Putamen (tissue), 1 donor: Measurements from ENCODE around the gene TRMT1.
A peak's percentile ranks its signal among the peaks of the same experiment; 100 is the strongest.

Experiments
- DNase-seq: peaks from one replicate; pipeline ENCODE4 v3.0.0-alpha.2; 2016; ENCODE audit warnings: low spot score

TRMT1 gene

DNA sequence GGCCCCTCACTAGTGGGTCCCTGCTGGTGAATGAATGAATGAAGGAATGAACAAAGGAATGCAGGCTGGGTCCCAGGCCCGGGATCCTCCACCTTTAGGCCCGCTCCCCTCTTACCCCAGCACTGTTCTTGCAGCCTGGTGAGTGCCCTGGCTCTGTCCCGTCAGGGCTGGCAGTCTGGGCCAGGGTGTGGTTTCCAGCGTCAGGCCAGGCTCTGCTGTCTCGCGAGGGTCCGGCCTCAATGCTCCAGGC, 14.2 kb downstream of the TRMT1 start:
- no peak for DNase-seq

DNA sequence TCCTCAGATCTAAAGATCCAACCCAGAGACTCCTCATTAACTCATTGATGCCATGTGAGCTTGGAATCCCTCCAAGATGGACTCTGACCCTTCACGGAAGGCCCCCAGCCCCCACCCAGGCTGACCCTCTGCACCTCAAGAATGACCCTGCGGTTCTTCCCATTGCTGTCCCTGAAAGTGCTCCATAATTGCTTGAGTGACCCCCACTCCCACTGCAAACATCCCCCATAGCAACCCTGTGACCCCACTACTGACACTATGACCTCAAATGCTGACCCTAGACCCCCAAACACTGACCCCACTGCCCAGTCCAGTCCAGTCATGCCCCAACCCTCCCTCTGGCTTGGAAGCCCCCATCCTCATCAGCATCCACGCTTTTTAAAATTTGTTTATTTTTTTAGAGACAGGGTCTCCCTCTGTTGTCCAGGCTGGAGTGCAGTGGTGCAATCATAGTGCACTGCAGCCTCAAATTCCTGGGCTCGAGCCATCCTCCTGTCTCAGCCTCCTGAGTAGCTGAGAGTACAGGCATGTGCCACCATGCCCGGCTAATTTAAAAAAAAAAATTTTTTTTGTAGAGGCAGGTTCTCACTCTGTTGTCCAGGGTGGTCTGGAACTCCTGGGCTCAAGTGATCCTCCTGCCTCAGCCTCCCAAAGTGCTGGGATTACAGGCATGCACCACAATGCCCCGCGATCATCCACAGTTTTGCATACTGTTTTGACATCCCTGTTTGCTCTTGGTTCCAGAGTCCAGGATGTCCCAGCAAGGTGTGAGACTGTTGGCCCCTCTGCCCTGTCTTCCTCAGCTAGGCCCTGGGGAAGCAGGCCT, 14.7 kb downstream of the TRMT1 start:
- no peak for DNase-seq

DNA sequence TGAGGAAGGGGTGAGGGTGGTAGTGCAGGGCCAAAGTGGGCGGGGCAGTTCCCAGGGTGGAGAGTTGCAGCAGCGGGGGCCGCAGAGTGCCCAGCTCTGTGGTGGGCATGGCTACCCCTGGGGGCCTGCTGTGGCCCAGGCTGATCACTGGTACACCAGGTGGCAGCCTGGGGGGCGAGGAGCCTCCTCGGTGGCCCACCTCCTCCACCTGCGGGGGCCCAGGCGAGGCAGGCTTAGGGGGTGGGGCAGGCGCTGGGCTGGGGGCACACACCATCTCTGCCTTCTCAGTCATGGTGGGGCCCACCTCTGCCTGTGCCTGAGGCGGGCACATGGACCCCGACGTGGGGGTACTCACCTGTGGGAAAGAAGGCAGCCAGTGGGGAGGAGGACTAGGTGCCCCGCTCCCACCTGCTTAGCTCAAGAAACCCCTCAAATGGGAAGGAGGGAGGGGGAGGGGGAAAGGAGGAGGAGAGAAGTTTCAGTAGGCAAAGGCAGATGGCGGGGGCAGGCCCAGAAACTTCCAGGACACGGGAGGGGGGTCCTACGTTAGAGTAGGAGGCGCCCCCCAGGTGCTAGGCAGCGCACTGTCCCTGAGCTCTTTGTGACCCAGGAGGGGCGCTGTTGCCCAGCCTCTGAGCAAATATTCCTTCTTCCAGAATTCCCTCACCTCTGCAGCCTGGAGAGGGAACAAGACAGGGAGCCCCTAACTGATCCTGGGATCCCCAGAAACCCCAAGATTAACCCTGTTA, 15.5 kb downstream of the TRMT1 start:
- no peak for DNase-seq

DNA sequence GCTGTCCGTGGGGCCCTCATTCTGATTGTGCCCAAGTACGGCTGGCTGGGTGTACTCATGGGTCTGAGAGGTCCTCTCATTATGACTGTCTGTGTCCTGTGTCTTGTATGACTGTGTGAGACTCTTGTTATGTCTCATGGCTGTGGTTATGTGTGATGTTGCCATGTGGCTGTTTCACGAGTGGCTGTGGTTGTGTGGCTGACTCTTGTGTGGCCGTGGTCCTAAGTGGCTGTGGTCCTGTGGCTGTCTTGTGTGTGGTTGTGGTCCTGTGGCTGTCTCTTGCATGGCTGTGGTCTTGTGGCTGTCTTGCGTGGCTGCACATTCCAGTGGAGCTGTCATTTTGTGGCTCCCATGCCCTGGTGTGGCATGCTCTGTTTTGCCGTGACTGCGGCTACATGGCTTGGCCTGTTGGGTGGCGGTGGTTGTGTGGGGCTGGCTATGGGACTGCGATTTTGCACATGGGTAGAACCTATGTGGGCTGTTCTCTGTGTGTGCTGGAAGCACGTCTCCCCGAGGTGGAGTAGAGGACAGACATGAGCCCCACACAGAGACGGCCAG, 16.4 kb downstream of the TRMT1 start:
- no peak for DNase-seq

DNA sequence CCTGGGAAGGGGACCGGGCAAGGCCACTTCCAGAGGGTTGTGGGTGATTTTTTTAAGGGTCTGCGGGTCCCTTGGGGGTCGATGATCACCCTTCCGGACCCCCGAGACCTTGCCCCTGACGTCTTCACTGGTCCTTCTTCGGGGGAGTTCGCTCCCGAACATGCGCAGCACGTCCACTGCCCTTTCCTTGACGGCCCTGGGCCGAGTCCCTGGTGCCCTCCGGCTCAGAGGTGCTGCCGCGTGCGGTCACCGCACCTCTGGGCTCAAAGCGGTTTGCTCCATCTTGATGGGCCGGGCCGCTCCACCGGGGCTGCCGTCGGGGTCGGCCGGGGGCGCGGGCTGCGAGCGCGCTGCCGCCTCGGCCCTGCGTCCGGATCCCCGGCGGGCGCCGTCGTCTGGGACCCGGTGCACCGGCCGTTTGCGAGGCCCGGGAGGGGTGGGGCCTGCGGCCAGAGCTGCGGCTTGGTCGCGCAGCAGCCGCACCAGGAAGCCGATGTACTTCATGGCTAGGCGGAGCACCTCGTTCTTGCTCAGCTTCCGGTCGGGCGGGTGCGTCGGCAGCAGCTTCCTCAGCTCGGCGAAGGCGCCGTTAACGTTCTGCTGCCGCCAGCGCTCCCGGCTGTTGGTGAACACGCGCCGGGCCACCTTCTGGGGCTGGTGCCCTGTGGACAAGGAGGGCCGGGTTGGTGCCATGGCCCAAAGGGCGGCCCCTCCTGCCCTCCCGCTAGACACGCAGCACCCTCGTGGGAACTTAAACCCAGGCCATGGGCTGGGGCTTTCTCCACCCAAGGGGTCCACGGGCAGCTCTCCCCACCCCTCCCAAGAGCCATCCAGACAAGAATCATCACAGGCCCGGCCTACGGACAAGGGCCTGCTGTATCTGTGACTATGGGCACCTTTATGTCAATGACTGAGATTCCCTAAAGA, 17.2 kb downstream of the TRMT1 start:
- no peak for DNase-seq

DNA sequence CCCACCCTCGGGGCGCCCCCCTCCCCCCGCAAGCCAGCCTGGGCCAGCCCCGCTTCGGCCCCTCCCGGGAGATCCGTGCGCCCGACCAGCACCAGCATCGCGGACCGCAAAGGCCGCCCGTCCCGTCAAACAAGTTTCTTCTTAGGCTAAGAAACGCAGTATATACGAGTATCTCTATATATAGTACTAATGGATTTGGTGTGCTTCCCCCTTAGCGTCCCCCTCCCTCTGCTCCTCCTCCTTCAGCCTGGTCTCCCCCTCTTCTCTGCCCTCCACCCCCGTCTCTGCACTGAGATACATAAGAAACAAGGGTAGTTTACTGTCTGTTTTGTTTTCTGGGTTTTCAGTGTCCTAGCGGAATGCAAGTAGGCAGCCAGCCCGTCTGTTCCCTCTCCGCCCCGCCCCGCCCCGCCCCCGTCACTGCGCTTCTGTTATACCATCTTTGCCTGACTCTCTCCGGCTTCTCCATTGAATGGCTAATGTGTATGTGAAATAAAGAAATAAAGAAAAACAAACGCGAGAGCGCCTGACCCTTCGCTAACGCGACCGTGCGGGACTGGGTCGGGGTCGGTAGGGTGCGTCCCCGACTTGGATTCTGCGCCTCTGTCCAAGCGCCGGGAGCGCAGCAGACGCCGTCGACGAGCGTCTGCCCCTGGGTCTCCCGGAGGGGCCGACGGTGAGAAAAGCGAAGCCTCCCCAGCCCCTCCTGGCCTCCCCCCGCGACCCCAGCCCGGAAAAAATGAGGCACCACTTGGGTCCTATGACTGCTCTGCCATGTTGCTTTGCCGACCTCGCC, 18.1 kb downstream of the TRMT1 start:
- DNase-seq: no peak

DNA sequence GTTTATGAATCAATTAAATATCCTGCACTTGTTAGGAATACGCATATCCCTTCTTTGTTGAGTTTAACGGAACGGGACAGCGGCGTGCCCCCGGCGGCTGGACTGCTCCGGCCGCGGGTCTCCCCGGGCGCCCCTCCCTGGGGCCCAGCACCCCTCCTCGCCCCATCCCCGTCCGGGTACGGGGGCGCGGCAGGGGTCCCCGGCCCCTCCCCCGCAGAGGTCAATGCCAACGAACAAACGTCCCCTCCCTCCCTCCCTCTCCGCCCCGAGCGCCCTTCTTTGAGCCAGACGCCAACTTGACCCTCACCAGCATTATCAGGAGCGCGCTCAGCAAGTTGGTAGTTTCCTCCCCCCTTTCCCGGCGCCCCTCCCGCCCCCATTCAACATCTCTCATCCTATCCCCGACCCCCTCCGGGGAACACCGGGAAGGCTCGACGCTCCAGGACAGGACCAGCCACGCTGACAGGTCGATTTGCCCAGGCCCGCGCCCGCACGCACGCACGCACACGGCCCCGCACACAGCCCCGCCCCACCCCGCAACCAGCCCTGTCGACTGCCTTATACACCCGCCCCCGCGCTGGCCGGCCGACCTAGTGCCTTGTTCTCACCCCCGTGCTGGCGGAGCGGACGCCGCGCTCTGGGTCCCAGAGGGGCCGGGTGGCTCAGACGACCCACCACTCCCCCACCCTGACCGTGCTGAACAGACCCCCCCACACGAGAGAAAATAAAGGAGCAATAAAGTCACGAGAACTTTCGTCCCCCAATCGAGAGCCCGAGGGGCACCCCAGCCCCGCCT, 18.9 kb downstream of the TRMT1 start:
- DNase-seq: no peak

DNA sequence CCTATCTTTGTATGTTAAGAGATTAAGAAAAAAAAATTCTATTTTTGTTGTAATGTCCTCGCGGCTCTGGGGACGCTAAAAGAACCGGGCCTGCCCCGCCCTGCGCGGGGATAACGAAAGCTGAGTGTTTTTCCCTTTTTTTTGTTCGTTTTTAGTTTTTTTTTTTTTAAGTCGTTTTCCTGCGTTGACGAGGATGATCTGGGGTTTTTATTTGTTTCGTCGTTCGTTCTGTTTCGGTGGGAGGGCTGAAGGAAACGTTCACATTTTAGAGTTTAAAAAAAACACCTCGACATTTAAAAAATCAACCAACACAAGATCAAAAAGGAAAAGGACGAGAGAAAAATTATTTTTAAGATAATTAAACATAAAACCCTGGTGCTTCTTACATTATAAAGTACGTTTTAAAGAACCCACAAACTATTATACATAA, 19.5 kb downstream of the TRMT1 start:
- no peak for DNase-seq

DNA sequence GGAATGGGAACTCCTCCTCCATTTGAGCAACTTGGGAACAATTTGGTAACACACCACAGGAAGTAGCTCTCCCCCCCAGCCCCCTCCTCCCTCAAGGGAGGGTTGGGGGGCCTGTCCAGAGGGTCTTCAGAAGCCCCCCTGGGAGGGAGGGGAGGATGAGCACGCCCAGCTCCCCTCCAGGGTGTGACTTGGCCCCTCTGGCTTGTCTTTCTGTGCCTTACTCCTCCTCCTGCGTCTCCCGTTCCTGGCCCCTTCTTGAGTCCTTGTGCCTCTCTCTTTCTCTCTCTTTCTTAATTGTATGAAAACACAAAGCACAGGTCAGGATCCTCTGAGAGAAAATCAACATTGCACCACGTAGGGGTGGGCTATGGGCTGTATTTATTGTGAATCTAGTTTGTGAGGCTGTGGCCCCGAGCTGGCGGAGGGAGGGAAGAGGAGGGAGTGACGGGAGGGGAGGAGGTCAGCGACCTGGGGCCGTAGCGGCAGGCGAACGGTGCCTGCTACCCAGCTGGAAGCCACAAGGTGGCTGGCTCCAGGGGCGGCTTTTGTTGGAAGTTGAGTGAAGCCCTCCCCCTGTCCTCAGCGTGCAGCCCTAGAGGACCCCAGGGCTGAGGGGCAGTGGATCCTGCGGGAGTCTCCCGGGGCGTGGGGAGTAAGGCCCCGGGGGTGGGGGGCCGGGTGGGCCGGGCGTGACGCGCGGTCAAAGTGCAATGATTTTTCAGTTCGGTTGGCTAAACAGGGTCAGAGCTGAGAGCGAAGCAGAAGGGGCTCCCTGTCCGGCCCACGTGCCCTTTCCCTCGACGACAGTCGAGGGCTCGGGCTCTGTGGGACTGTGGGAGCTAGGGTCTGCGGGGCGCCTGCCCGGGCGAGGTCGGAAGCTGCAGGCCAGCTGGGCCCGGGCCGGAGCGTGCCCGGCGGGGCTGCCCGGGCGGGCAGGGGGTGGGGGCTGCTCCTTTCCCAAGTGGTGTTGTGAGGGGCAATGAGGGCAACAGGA, 20.3 kb downstream of the TRMT1 start:
- DNase-seq: no peak

DNA sequence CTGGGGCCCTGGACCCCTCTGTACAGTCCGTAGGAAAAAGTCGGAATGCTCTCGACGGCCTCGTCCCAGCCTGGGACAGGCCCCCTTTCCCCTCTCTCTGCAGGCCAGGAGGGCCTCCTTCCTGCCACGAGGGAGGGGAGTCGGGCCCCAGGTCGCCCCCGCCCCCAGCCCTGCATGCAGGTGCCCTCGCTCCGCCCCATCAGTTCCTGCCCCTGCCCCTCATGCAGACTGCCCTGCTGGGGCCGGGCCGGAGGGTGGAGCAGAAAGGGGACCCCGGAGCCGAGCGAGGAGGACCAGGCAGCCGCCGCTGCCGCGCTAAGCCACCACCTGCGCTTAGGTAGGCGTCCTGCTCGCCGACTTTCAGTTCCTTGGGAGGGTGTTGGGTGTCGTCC, 21.2 kb downstream of the TRMT1 start:
- no peak for DNase-seq

DNA sequence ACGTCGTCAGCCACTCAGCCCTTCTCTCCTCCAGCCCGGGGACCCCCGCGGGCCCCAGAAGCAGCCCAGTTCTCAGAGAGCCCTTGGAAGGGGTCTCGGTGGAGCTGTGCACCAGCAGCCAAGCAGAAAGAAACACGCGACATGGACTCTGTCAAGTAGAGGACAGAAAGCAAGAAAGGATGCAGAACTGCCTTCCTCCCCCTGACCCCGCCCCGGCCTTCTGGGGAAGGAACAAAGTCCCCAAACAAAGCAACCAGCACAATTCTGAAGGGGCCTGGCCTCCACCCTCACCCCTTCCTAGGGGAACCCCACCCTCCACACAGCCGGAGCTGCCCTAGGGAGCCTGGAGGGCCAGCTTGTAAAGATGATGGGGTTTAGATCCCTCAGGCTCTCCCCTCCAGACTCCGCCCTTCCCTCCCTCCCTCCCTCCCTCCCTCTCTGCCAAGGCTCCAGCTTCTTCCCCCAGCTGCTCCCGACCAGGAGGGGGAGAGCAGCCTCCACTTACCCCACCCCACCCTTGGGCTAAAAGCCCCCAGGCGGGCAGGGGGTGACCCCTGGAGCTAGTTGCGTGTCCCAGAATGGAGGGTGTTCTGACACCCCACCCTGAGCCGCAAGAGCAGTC, 21.7 kb downstream of the TRMT1 start:
- DNase-seq: no peak

DNA sequence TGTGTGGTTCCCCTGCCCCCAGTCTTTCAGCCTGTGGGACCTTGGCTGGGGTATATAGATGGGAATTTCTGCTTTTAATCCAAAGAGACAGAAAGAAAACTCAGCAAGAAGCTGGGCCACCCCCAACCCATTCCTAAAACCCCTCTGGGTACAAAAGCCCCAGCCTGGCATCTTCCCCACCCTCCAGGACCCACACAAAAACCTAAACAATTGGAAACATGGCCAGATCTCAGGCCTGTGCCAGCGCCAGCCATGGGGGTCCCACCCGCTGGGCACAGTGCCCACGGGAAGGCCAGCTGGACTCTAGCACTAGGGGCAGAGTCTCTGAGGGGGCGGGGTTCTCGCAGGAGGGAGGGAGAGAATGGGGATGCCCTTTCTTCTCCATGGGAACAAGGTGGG, 22.4 kb downstream of the TRMT1 start:
- no peak for DNase-seq

DNA sequence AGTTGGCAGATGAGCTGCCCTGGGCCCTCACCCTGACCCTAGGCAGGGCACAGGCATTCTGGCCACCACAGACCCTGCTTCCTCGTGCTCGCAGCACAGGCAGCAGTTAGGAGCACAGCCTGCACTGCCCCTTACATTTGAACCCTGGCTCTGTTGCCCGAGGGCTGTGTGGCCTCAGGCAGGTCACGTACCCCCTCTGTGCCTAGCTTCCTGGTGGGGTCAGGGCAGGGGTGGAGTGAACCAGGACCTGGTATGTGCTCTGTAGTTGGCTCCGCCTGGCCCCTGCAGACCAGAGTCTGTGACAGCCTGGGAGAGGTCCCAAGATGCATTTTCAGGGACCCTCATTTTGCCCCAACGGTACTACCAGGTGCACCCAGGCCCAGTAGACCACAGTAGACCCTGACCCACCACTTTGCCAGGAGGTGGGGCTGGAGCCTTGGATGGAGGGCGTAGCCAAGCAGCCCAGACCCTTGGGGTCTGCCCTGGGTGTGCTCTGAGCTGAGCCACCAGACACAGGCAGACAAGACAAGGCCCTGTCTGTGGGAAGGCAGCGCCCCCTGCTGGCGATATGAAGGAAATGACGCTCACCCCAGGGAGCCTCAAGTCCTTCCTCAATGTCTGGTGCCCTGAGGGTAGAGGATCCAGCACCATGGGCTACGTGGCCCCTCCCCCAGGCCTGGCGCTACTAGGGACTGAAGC, 23.0 kb downstream of the TRMT1 start:
- DNase-seq: peak; percentile 88

DNA sequence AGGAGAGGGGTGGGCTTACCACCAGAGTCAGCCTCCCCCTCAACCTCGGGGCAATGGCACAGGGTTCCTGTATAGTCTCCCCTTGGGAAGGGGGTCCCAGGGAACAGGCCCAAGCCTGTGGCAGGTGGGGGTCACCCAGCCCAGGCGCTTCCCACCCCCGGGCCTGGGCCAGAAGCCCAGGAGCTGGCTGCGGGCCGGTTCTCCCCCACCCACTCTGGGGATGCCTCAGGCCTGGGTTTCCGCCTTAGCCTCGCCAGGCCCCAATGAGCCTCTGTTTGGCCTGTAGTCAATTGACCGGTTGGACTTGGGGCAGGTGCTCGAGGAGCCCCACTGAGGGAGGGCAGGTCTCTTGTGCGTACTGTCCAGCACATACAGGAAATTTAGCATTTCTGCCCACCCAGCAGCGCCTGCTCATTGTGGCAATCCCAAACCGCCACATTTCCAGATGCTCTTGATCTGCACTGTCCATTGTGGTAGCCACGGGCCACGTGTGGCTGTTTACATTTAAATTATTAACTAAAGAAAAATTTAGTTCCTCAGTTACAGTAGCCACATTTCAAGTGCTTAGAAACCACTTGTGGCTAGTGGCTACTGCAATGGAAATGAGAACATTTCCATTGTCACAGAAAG, 23.8 kb downstream of the TRMT1 start:
- no peak for DNase-seq

DNA sequence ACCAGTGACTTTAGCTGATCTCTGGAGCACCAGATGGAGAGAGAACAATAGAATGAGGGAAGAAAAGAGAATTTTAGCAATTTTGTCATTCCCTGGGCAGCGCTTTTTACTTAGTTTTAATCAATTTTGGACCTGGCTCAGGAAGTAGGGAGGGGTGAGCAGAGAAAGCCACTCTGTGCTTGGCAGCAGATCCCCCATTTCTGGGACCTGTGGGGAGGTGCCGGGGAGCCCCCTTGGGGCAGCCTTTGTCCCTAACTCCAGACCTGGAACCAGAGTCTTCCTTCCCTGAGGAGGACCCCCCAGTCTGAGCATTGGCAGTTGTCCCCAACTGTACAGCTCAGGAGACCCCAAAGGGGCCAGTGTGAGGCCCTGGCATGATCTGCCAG, 24.4 kb downstream of the TRMT1 start:
- no peak for DNase-seq

DNA sequence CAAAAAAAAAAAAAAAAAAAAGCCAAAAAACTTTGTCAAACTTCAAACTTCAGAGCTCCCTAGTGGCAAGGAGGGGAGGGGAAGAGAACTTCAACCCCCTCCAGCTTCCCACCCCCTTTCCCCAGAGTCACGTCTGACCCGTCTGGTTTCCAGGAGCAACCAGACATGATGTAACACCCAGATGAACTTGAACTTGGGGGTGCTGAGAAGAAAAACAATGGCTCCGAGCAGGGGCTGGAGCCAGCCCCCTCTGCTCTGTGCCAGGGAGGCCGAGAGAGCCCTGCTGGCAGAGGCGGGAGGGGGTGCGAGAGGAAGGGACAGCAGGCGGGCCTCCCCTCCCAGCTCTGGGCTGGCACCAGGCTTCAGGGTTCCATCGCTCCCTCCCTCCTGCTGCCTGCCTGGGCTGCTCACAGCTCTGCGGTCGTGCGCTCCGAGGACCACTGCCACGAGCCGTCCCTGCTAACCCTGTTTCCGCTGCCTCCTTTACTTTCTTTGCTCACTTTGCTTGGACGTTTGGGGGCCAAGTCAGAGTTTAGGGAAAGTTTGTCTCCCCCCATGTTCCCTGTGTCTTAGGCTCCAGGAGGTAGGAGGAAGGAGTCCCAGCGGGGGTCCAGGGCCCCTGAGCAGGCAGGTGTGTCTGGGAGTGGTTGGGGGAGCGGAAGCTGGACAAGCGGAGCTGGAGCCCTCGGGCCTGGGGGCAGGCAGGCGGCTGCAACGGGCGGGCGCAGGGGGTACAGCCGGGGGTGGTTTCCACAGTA, 25.0 kb downstream of the TRMT1 start:
- peak; percentile 89 for DNase-seq
